Fibroblast of skin of left quadriceps (primary cell): ENCODE measurements around the gene GDF3.
"Not testable (repeated sequence)": the region's sequence is repeated elsewhere in the genome, so short reads cannot be mapped to it uniquely, and the experiment has no call there.

Experiments used
- DNase-seq, 2 experiments: peaks; one replicate each; pipeline ENCODE4 v3.0.0-alpha.2; 2013; ENCODE audit warnings: low read depth in 2 of 2

GDF3 gene

DNA sequence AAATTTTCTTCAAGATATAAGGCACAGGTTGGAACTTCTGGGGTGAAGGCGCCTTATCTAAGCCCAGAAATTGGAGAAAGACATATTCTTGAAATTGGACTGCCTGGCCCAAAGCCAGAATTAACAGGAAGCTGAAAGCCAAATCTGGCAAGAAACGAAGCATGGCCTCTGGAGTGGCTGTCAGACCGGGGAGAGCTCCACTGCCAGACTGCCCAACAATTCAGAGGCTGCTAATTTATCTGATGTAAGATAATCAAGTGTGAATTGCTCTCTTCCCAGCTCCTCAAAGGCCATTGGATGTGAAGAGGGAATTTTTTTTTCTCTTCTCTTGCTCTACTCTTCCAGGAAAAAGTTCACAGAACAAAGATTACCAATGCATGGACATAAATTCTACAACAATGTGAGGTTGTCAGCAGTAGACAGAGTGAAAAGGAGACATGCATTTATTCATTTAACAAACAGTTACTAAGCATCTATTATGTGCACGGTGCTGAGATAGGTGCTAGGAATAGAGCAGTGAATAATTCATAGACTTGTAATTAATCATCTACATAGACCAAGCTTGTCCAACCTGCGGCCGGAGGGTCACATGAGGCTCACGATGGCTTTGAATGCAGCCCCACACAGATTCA is at the start of gene GDF3:
TSS of gene GDF3 (minus strand) at position 210 of the 632 bp plus-strand sequence. CDS start at position 163, 47 bp downstream.
- no peak for DNase-seq

DNA sequence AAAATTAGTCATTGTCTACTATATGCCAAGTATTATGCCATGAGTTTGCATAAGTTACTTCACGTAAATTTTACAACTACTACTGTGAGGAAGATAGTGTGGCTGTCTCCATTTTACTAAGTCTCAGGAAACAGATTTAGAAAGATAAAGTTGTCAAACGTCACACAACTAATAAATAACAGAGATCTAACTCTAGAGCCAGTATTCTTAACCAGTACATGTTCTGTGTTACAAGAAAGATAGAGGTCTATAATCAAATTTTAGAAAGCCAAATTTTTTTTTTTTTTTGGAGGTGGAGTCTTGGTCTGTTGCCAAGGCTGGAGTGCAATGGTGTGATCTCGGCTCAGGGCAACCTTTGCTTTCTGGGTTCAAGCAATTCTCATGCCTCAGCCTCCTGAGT is 37.4 kb upstream of the GDF3 start:
- no peak for DNase-seq

DNA sequence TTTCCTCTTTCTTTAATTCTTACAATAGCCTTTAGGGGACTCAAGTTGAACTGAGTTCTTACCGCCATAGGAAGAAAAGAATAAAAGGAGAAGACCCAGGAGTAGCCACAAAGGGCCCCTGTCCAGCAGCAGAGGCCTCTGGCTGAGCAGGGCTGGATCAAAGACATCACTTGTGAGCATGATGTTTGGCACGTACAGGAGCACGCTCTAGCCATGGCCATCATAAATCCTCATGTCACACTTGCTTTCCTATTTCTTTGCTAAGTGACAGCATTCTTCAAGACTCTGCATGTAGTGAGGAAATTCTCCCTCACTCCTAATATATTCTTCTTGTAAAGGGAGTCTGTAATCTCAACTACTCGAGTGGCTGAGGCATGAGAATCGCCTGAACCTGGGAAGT is 35.9 kb upstream of the GDF3 start:
- no peak for DNase-seq

DNA sequence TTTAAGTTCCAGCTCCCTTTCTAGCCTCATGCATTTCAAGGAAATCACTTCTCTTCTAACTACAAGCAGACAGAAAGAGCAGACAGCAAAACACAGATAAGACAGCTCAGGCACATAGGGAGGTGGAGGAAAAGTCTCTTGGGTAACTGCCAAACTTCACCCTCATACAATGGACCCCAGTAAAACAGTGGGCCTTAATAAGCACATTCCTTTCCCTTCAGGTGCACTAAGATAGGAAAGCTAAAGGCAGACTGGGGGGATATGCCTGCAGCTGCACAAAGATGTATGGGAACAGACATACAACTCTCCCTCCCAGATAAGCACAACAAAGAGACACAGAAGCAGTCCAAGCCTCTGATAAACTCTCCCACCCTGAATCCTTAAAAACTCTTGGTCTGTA is 35.4 kb upstream of the GDF3 start:
- not testable (repeated sequence) for DNase-seq

DNA sequence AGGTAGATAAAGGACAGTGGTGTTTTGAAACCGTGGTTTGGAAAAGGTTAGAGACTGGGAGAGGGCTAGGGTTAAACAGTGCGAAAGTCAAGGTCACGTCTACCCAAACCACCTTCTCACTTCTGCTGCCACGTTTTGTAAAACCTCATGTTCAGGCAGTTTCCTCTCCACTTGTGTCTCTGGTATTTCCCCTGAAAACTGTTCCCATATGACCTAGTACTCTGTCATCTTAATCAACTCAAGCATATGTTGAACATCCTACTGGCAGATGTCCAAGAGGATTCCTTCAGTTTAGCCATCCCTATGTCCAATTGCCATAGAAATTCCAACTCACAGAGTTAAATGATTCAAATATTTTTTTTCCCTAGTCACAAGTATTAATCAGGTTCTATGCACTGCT is 34.2 kb upstream of the GDF3 start:
- DNase-seq: peak; percentile 51 to 64

DNA sequence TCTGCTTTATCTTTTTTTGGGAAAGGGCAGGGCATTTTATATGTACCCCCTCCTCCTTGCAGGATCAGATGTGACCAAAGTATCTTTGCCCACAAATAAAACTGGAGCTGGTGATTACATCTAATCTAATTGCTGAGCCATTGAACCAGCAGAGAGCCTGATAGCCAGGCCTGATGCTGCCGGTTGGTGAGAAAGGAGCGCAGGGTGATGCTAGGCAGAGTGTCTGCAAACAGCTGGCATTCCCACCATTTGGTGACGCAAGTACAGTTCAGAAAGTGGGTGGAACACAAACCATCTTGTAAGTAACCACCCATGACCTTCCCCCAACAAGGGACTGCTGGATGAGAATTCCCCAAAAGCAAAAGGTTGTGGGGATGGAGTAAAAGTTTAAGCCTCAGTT is 28.4 kb upstream of the GDF3 start:
- DNase-seq: no peak

DNA sequence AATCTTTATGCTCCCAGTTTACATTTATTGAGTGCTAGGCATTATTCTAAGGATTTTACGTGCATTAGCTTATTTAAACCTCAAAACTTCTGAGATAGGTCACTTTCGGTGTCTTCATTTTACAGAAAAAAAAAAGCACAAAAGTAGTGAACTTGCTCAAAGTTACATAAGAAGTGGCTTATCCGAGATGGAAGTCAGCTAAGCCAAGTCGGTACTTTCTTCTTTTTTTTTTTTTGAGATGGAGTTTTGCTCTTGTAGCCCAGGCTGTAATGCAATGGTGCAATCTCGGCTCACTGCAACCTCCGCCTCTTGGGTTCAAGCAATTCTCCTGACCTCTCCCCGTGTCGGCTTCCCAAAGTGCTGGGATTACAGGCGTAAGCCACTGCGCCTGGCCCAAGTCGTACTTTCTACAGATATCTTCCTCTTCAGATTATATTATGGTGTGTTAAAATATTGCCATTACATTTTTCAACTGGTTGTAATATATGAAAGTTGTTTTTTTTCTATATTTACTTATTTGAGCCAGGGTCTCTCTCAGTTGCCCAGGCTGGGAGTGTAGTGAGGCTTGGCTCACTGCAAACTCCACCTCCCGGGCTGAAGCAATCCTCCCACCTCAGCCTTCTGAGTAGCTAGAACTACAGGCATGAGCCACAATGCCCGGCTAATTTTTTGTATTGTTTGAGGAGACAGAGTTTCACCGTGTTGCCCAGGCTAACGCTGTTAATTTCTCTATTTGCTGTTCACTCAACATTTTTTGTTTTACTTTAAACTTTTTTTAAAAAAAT is 24.6 kb upstream of the GDF3 start:
- no peak for DNase-seq

DNA sequence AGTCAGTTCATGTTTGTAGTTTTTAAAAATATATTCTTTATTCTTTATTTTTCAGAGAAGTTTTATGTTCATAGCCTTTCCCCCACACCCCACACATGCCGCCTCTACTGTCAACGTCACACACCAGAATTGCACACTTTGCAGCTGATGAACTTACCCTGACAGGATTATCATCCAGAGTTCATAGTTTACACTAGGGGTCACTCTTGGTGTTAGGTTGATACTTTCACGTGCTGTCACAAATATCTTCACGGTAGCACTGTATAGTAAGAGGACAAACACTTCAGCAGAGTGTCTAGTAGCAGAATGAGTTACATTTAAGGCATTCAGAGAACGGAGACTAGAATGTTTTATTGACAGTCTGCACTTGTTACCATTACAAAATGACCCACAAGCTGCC is 20.8 kb upstream of the GDF3 start:
- no peak for DNase-seq

DNA sequence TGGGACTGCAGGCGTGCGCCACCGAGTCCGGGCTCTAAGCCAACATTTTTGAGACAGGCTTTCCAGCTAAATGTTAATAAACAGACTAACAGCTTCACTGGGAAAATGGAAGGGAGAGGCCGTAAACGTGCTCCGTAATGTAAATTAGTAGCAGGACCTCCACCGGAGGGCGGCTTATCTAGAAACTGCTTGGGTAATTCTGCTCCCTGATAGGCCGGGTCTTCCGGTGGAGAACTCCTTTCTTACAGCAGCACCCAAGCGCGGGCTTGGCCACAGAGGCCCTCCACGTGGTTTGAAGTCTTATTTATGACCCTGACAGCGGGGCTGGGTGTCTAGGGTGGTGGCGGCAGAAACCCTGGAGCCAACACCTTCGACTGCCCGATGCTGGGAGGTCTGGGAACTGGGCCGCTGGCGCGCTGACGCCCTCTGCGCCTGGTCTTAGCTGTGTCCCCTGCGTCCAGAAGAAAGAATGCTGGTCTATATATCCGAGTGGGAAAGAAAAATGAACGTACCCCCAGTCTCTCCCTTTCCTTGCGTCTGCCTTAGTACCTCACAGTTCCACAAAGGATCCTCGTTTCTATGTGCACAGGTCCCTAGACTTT is 17.4 kb upstream of the GDF3 start:
- DNase-seq: no peak

DNA sequence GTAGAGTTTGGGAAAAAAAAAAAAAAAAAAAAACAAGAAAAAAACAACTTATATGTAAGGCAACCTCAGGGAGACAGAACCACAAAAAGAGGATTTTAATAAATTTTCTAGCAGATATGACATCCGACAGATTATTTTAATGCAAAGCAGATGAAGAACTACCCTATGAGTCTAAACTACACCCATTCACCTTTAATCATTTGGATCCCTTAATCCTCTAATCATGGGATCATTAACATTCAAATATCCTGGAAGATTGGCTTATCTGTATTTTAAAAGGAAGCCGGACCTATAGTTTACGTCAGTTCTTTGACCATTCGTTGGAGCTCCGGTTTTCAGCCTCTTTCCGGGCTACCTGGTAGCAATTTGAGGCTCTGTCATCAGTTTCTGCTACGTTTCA is 15.6 kb upstream of the GDF3 start, which contains the start of gene DPPA3:
TSS of gene DPPA3 (plus strand) at position 301 of the 400 bp plus-strand sequence. CDS start 138 bp downstream, outside the sequence.
- no peak for DNase-seq

DNA sequence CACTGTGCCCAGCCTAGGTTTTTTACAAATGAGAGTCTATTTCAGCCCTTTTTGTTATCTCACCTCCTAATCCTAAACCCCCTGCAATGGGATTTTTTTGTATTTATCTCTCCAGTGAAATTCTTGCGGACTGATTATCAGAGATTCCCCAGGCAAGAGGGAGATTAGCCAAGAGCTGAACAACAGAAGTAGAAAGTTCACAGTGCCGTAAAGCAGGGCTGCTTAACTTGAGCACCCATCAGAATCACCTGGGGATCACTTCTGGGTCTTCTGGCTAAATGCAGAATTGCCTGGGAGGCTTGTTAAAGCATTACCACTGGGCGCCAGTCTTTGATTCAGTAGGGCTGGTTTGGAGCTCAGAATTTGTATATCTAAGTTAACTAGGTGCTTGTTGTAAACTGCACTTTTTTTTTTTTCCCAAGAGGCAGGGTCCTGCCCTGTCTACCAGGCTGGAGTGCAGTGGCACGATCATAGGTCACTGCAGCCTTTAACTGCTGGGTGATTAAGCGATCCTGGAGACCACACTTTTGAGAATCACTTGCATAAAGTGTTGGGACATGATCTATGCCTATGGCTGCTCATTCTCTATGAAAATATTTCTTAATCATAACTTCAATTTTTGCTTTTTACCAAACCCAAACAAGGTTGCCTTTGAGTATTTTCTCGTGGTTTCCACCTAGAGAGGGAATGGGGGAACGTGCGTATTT is 14.5 kb upstream of the GDF3 start:
- no peak for DNase-seq

DNA sequence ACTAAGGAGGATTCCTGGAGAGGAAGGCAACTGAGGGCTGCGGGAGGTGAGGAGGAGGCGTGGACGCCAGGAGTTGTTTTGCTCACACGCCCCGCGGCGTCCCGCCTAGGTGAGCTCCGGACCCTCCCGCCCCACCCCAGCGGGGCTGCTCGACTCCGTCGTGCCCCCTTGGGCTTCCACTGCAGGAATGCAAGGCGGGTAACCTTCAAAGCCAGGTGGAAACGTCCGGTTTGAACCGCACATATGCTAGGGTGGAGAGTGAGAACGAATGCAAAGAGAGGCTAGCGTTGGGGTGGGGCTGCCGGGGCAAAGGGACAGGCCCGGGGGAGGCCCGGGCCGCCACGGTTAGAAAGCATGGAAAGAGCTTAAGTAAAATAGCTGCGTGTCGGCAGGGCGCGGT is 10.3 kb upstream of the GDF3 start:
- no peak for DNase-seq

DNA sequence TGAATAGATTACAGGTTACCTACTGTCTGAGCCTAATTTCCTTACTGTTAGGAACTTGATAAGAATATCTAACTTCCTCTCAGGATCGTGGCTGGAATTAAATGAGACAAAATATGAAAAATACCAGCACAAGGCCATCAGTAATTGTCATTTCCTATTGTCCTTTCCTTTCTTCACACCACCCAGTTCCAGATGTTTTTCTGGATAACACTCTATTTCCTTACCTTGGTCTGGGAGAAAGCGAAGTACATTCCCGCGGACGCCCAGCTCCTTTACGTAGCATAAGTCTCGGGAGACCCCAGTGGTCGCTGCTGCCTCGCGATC is 376 bp downstream of the GDF3 start:
- DNase-seq: no peak

DNA sequence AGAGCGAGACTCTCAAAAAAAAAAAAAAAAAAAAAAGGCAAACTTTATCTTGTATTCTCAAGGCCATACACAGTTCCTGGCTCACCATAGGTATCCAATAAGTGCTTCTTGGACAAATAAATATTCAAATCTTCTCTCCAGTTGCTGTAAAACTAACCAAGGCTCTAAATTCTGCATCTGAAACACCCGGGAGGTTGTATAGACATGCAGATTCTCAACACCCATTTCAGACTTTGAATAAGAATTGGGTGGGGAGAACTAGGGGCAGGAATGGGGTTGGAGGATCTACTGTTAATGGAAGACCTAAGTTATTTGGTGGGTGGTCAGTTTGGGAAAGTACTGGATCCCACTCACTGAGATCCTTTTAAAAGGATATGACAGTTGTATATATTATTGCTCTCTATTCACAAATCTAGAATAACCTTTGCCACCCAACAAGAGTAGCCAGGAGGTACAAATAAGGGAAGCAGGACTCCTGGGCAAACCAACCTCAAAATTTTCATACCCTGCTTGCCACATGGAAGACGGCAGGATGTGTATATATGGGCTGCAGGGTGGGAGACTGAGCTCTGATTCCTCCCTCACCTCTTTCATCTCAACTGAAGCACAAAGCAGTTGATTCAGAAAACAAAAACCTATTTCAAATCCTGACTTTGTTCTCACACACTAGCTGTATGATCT is 879 bp downstream of the GDF3 start:
- DNase-seq: no peak

DNA sequence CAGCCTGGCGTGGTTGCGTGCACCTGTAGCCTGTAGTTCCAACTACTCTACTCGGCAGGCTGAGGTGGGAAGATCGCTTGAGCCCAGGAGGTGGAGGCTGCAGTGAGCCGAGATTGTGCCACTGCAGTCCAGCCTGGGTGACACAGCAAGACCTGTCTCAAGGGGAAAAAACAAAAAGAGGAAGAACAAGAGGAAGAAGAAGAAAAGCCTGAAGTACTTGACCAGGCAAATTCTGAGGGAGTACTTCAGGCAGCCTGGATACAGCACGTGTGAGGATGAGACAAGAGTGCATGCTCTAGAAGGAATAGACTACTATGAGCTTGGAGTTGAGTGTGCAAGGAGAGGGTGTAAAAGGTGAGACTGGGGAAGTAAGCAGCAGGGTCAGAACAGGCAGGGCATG is 1.8 kb downstream of the GDF3 start:
- no peak for DNase-seq

DNA sequence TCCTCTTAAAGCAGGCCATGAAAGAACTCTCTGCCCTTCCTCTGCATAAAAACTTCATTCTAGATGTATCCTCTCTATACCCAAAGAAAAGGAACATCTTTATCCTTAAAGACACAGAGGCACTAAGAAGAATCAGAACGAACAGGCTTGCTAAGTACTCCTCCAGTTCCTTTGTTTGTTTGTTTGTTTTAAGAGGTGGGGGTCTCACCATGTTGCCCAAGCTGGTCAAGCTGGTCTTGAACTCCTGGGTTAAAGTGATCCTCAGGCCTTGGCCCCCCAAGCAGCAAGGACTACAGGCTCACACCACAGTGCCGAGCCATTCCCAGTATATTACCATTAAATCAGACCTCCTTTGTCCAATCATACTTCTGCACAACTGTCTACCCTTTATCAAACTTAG is 14.0 kb downstream of the GDF3 start:
- DNase-seq: no peak

DNA sequence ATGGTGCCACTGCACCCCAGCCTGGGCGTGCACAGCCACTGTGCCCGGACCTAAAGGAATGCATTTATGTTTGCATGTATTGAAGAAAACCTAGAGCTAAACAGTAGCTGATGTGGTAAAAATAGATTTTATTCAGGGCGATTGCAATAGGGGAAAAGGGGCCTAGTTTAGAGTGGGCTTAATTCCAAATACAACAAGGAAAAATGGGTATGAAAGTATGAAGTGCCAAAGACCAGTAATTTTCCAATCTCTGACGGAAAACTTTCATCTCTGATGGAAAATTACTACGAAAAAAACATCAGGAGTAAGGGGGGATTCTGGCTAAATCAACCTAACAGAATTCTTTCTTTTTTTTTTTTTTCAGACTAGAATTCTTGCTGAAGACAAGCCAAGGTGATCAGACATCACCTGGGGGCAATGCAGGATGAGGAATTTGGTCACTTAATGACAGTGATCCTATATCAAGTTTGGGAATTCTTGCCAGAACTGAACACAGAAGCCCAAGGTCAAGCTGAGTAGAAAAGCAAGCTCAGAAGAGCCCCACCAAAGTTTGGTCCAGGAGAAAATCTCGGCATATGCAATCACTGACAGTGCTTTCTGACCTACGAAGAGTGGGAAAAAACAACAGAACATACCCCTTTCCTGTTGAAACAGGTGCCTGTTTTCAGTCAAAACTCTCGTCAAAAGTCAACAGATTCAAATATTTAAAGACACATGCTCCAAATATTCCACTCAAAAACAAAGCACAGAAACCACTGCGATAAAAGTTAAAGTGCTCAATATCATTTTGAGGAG is 16.1 kb downstream of the GDF3 start:
- no peak for DNase-seq

DNA sequence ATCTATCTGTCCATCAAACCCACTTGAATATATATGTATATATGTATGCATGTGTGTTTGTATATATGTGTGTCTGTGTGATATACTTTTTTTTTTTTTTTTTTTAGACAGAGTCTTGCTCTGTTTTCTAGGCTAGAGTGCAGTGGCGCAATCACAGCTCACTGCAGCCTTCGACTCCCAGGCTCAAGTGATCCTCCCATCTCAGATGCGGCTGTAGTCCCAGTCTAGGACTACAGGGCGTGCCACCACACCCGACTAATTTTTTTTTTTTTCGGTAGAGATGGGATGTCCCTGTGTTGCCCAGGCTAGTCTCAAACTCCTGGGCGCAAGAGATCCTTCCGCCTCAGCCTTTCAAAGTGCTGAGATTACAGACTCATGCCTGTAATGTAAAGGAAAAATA is 16.8 kb downstream of the GDF3 start:
- DNase-seq: no peak

DNA sequence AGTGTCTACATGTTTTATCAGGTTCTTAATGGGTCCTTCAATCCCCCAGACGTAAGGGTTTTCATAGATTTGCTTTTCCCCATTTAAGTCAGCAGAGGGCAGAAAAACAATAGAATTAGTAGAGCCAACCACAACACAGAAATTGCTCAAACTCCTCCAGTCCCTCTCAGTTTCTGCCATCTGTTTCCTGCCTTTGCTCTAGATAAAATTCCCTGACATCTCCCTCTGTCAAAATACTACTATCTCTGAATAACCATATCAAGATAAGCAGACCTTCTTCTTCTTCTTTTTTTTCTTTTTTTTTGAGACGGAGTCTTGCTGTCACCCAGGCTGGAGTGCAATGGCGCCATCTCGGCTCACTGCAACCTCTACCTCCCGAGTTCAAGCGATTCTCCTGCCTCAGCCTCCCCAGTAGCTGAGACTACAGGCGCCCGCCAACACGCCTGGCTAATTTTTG is 18.1 kb downstream of the GDF3 start:
- DNase-seq: peak; percentile 21 to 27

DNA sequence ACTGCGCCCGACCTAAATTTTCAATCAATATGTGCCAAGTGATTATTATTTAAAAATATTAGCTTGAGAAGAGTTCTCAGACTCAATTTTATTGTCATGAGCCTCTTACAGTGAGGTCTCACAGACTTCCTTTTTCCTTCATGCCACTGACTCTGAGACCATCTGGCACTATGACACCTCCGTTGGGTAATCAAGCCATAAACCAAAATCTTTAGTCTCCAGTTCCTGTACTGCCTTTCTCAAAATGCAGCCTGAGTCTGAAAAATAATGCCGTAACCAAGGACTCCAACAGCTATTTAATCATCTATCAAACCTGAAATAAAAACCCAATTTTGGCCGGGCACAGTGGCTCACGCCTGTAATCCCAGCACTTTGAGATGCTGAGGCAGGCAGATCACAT is 20.1 kb downstream of the GDF3 start:
- DNase-seq: not testable (repeated sequence)

DNA sequence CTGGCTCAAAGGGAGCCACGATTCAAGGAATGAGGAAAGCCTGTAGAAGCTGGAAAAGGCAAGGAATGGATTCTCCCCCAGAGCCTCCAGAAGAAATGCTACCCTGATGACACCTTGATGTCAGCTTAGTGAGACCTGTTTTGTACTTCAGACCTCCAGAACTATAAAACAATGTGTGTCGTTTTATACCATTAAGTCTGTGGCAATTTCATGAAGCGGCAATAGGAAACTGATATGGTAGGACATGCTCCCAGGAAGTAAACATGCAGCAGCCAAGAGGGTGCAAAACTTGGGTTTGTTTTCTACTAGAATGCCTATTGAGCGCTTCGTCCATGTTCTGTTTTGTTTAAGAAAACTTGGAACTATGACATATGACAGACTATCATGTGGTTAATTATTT is 27.4 kb downstream of the GDF3 start:
- no peak for DNase-seq
